ENCODE data around the gene TMCC1.

DNA sequence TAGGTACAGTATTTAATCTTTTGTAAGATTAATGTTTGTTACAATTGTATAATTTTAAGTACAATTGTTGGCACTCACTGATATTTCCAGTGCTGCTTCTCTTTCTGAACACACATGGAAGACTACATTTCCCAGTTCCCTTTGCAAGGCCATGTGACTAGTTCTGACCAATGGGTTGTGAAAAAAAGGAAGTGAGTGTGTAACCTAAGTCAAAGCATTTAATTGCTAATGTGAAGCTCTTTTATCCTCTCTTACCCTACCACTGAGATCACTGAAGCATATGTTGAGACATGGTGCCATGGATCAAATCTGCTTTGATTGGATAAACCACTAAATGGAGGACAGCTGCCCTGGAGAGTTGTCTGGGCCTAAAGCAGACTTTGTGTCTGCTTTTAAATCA lies 203.1 kb downstream of the TMCC1 start:
- TF ChIP-seq GATA2 (IDR thresholded peaks at IDR 0.05; ENCODE audit: low read depth, low read length) (no peak), GATA3 (IDR thresholded peaks at IDR 0.05; ENCODE audit: low read depth, low read length) (no peak)

Measured in SH-SY5Y (cell line).